HepG2 (cell line): ENCODE measurements around the gene EPHX1. TPM values are rescaled to one million over a fixed set of nuclear protein-coding genes. Genes with fewer than 3 reads are reported as not detected.
A peak's percentile ranks its signal among the peaks of the same experiment; 100 is the strongest.

Experiments used
- AGO2 ChIP-seq: fragments of 200-400 bp; formaldehyde crosslinking; optimal IDR thresholded peaks from 2 replicates; pipeline ENCODE3; 2017; ENCODE audit warnings: mild to moderate bottlenecking, low read depth, low read length, moderate library complexity
- ATF7 ChIP-seq, 2 experiments: fragments of 450-650 bp in 1 of 2; sonication (generic) in 1 of 2; formaldehyde crosslinking in 1 of 2; IDR thresholded peaks; 2 replicates each; pipeline versions ENCODE4 v1.4.0 to v1.6.1; 2016 to 2020; ENCODE audit warnings: antibody characterized with exemption in 1 of 2, mild to moderate bottlenecking in 1 of 2, missing genetic modification reagents in 1 of 2
- CTCF ChIP-seq: sonication (generic); formaldehyde crosslinking; IDR thresholded peaks from 2 replicates; pipeline ENCODE4 v1.5.0; 2020; ENCODE audit warnings: mild to moderate bottlenecking, missing genetic modification reagents, moderate library complexity
- HDAC6 ChIP-seq: fragments of 200-600 bp; sonication (generic); IDR thresholded peaks from 2 replicates; pipeline ENCODE4 v1.7.0; 2017; ENCODE audit warnings: mild to moderate bottlenecking, antibody characterized with exemption, low read length, low read depth
- HNF1B ChIP-seq: sonication (generic); formaldehyde crosslinking; IDR thresholded peaks from 2 replicates; pipeline ENCODE4 v1.5.1; 2020; ENCODE audit warnings: mild to moderate bottlenecking, moderate library complexity, missing genetic modification reagents
- JDP2 ChIP-seq: sonication (generic); formaldehyde crosslinking; IDR thresholded peaks from 2 replicates; pipeline ENCODE4 v1.8.1; 2022; ENCODE audit warnings: missing genetic modification reagents, borderline replicate concordance
- KAT8 ChIP-seq: IDR thresholded peaks from 2 replicates; pipeline ENCODE4 v1.6.1; 2016; ENCODE audit warnings: missing genetic modification reagents, missing compliant biosample characterization
- MBD4 ChIP-seq: IDR thresholded peaks from 2 replicates; pipeline ENCODE4 v1.6.1; 2012; ENCODE audit warnings: low read length, inconsistent platforms, borderline replicate concordance
- NFIC ChIP-seq: IDR thresholded peaks from 2 replicates; pipeline ENCODE4 v1.6.1; 2012; ENCODE audit warnings: mild to moderate bottlenecking, low read length, inconsistent platforms
- NONO ChIP-seq, 2 experiments: fragments of 450-650 bp in 1 of 2; sonication (generic) in 1 of 2; formaldehyde crosslinking in 1 of 2; IDR thresholded peaks in 1 of 2; conservative IDR thresholded peaks in 1 of 2; 2 replicates each; pipeline versions ENCODE4 v1.6.1 to v1.8.0; 2017 to 2022; ENCODE audit warnings: mild to moderate bottlenecking in 1 of 2, missing genetic modification reagents in 1 of 2, moderate library complexity in 1 of 2
- PREB ChIP-seq: sonication (generic); formaldehyde crosslinking; IDR thresholded peaks from 2 replicates; pipeline ENCODE4 v1.4.0; 2020; ENCODE audit warnings: missing genetic modification reagents
- REL ChIP-seq: sonication (generic); formaldehyde crosslinking; conservative IDR thresholded peaks from 2 replicates; pipeline ENCODE4 v1.8.0; 2022; ENCODE audit warnings: mild to moderate bottlenecking, missing genetic modification reagents, moderate library complexity
- RXRB ChIP-seq: IDR thresholded peaks from 2 replicates; pipeline ENCODE4 v1.6.1; 2016; ENCODE audit warnings: borderline replicate concordance, missing genetic modification reagents, missing compliant biosample characterization
- SNAI1 ChIP-seq: sonication (generic); formaldehyde crosslinking; IDR thresholded peaks from 2 replicates; pipeline ENCODE4 v1.5.0; 2020; ENCODE audit warnings: mild to moderate bottlenecking, missing genetic modification reagents, borderline replicate concordance
- SOX13 ChIP-seq, 3 experiments: fragments of 450-650 bp in 1 of 3; sonication (generic) in 1 of 3; formaldehyde crosslinking in 1 of 3; IDR thresholded peaks in 2 of 3; conservative IDR thresholded peaks in 1 of 3; 2 replicates each; pipeline versions ENCODE4 v1.5.0 to v1.6.1; 2016 to 2020; ENCODE audit warnings: antibody characterized with exemption in 1 of 3, mild to moderate bottlenecking in 1 of 3, missing compliant biosample characterization in 1 of 3, missing genetic modification reagents in 1 of 3, moderate library complexity in 1 of 3
- TBX2 ChIP-seq: sonication (generic); formaldehyde crosslinking; IDR thresholded peaks from 2 replicates; pipeline ENCODE4 v1.5.0; 2020; ENCODE audit warnings: missing genetic modification reagents, mild to moderate bottlenecking, borderline replicate concordance
- THAP8 ChIP-seq: sonication (generic); formaldehyde crosslinking; IDR thresholded peaks from 2 replicates; pipeline ENCODE4 v1.5.1; 2020; ENCODE audit warnings: missing genetic modification reagents, mild to moderate bottlenecking, borderline replicate concordance
- YEATS4 ChIP-seq: sonication (generic); formaldehyde crosslinking; IDR thresholded peaks from 2 replicates; pipeline ENCODE4 v1.4.0; 2020; ENCODE audit warnings: missing genetic modification reagents, borderline replicate concordance
- ZFP82 ChIP-seq: sonication (generic); formaldehyde crosslinking; IDR thresholded peaks from 2 replicates; pipeline ENCODE4 v1.5.1; 2020; ENCODE audit warnings: mild to moderate bottlenecking, missing genetic modification reagents, borderline replicate concordance
- ZNF282 ChIP-seq: fragments of 450-650 bp; IDR thresholded peaks from 2 replicates; pipeline ENCODE4 v1.6.1; 2018; ENCODE audit not compliant: partially characterized antibody
- ZNF30 ChIP-seq: sonication (generic); formaldehyde crosslinking; IDR thresholded peaks from 2 replicates; pipeline ENCODE4 v1.5.0; 2020; ENCODE audit warnings: mild to moderate bottlenecking, missing genetic modification reagents
- ZNF547 ChIP-seq: sonication (generic); formaldehyde crosslinking; IDR thresholded peaks from 2 replicates; pipeline ENCODE4 v1.5.1; 2020; ENCODE audit warnings: mild to moderate bottlenecking, missing genetic modification reagents
- ZNF569 ChIP-seq: sonication (generic); formaldehyde crosslinking; IDR thresholded peaks from 2 replicates; pipeline ENCODE4 v1.5.0; 2020; ENCODE audit warnings: mild to moderate bottlenecking, missing genetic modification reagents, moderate library complexity, borderline replicate concordance
- ZNF674 ChIP-seq: sonication (generic); formaldehyde crosslinking; IDR thresholded peaks from 2 replicates; pipeline ENCODE4 v1.5.0; 2020; ENCODE audit warnings: low read depth, mild to moderate bottlenecking, missing genetic modification reagents
- ZNF746 ChIP-seq: sonication (generic); formaldehyde crosslinking; IDR thresholded peaks from 2 replicates; pipeline ENCODE4 v1.8.0; 2022; ENCODE audit warnings: mild to moderate bottlenecking, missing genetic modification reagents
- polyA plus RNA-seq, 8 experiments: library from polyadenylated mRNA; depleted of rRNA in 3 of 8; stranded (reverse) in 7 of 8; unstranded in 1 of 8; fragments of >200 nt; fragmentation: Illumina TruSeq in 4 of 8; extraction: Trizol in 4 of 8; gene quantifications; 2 replicates each; pipeline versions ENCODE4 v1.2.1 to v1.2.3, GENCODE V29; 2011 to 2016; ENCODE audit warnings: low read depth in 4 of 8, missing spikeins in 1 of 8, mixed read lengths in 1 of 8; ENCODE audit not compliant: insufficient read depth in 1 of 8
- total RNA-seq, 5 experiments: library from RNA; depleted of rRNA; stranded (reverse); fragments of >200 nt; fragmentation: Illumina TruSeq; extraction: Trizol; gene quantifications; 2 replicates each; pipeline ENCODE4 v1.2.3, GENCODE V29; 2016; ENCODE audit warnings: low read depth in 1 of 5

EPHX1 gene
- total and polyA plus RNA-seq, 2 of the 13 experiments (the other 11 are each of a cell fraction or from before 2014, with no cell fraction given): 27.7 to 36.5 TPM

GRCh38 chr1:225770561-225771248 lies 39.2 kb upstream of the EPHX1 start (continued):
- TF ChIP-seq CTCF (CRISPR knock-in tag) (peak; percentile 45), ZNF547 (CRISPR knock-in tag) (no peak), NFIC (no peak), YEATS4 (CRISPR knock-in tag) (no peak), THAP8 (no peak), SNAI1 (CRISPR knock-in tag) (no peak), ZNF569 (CRISPR knock-in tag) (no peak), MBD4 (no peak), ATF7 (IDR thresholded peaks at IDR 0.05) (no peak), ATF7 (CRISPR knock-in tag; IDR thresholded peaks at IDR 0.05) (no peak), ZNF746 (CRISPR knock-in tag) (no peak), RXRB (CRISPR knock-in tag) (peak; percentile 89), HDAC6 (no peak), KAT8 (CRISPR knock-in tag) (no peak), PREB (CRISPR knock-in tag) (no peak), ZNF30 (CRISPR knock-in tag) (no peak), REL (CRISPR knock-in tag) (no peak), ZNF282 (no peak), HNF1B (CRISPR knock-in tag) (no peak), ZFP82 (CRISPR knock-in tag) (no peak), JDP2 (CRISPR knock-in tag) (no peak), AGO2 (no peak), NONO (IDR thresholded peaks at IDR 0.05) (no peak), NONO (CRISPR knock-in tag; conservative IDR thresholded peaks at IDR 0.05) (no peak), TBX2 (CRISPR knock-in tag) (no peak), ZNF674 (CRISPR knock-in tag) (no peak), SOX13 (IDR thresholded peaks at IDR 0.05) (no peak), SOX13 (CRISPR knock-in tag; conservative IDR thresholded peaks at IDR 0.05 in 1 of 2, IDR thresholded peaks at IDR 0.05 in 1 of 2) (peak in 1 of 2 experiments; percentile 50; a peak in 1 of 4 replicates)
